ENCODE measurements around the gene RABGAP1L.
"Not testable (repeated sequence)": the region's sequence is repeated elsewhere in the genome, so short reads cannot be mapped to it uniquely, and the experiment has no call there.

The RABGAP1L gene

GRCh38 chr1:174428739-174429138, 269.4 kb downstream of the RABGAP1L start:
- DNase-seq (ENCODE audit: low spot score), result no peak

GRCh38 chr1:174433451-174433850, 274.1 kb downstream of the RABGAP1L start:
- DNase-seq (ENCODE audit: low spot score), result no peak

- no peak for DNase-seq (ENCODE audit: low spot score)
Measured at GRCh38 chr1:174445351-174445750, 286.0 kb downstream of the RABGAP1L start.

DNA sequence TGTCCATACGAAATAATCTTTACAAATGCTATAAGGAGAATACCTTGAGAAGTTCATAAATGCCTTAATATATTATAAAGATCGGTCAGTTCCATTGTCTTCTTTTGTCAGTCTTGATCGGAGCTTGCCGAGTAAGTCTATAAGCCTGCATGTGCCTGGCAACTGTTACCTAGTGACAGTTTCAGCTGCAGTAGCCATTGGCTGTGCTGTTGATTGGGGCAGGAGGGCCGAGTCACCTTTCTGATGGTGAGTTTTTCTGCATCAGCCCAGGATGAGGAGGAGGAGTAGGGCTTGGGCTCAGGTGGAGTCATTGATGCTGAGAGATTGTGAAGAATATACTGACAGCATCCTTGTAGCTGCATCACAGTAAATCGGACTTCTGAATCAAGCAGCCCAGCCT, 286.5 kb downstream of the RABGAP1L start:
- DNase-seq (ENCODE audit: low spot score), result no peak

DNA sequence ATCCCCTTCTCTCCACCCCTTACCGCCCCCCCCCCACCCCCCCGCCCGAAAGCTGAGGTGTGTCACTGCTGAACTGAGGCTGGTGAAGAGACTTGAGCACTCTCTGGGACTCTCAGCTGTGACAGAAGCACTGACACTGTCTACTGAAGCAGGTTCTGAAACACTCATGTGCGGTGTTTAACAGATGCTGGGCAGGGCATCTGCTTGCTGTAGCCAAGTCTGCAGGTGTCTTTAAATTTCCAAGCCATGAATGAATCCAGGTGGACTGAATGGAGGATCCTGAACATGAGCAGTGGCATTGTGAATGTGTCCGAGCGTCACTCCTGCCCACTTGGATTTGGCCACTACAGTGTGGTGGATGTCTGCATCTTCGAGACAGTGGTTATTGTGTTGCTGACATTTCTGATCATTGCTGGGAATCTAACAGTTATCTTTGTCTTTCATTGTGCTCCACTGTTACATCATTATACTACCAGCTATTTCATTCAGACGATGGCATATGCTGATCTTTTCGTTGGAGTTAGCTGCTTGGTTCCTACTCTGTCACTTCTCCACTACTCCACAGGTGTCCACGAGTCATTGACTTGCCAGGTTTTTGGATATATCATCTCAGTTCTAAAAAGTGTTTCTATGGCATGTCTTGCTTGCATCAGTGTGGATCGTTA, 288.7 kb downstream of the RABGAP1L start, which contains the start of gene GPR52:
GPR52 (plus strand) TSS at position 99 of the 665 bp plus-strand sequence; CDS start at position 247, 148 bp downstream.
- no peak for DNase-seq (ENCODE audit: low spot score)

DNA sequence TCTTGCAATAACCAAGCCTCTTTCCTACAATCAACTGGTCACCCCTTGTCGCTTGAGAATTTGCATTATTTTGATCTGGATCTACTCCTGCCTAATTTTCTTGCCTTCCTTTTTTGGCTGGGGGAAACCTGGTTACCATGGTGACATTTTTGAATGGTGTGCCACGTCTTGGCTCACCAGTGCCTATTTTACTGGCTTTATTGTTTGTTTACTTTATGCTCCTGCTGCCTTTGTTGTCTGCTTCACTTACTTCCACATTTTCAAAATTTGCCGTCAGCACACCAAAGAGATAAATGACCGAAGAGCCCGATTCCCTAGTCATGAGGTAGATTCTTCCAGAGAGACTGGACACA, 289.2 kb downstream of the RABGAP1L start:
- DNase-seq (ENCODE audit: low spot score), result no peak

DNA sequence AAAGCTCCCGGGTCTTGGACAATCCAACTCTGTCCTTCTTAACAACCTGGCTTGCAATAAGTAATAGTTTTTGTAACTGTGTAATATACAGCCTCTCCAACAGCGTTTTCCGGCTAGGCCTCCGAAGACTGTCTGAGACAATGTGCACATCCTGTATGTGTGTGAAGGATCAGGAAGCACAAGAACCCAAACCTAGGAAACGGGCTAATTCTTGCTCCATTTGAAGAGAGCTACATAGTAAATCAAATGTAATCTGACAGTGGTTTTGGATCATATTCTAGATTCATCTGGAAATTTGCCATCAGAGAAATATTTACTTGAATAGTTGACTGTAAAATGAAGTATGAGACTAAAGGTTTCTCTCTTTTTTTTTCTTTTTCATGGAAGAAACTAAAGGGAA, 289.7 kb downstream of the RABGAP1L start:
- no peak for DNase-seq (ENCODE audit: low spot score)

DNA sequence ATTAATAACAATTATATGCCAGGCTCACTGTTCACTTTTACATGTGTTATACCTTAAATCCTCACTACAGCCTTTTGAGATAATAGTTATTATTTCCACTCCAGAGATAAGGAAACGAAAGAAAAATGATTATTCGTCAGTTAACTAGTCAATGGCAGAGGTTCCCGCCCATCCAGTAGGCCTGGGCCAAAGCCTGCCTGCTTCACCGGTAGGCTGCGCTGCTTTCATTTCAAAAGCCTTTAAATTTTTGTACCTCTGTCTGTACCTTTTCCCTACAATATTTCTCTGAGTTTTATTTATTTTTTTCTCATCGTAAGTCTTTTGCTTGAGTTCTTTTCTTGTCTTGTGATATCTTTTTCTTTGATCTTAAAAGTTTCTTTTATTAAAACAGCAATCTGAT, 292.1 kb downstream of the RABGAP1L start:
- no peak for DNase-seq (ENCODE audit: low spot score)

DNA sequence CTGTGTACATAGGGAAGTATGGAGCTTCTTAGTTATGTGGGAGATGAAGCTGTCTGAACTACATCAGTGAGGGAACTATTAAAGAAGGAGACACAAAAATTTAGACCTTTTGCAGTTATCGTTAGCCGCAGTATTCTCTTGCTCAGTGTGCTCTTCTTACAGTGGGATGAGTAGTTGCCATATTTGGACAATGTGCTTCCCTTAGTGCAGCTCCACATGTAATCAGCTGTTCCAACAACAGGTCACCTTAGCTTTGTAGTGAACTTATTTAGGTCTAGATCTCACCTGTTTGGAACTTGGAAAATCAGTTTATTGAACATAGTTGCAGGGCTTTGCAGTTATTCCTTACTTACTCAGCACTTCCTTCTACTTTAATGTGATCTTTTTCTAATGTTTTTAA, 306.5 kb downstream of the RABGAP1L start:
- DNase-seq (ENCODE audit: low spot score), result no peak

- no peak for DNase-seq (ENCODE audit: low spot score)
Measured at GRCh38 chr1:174466607-174467006, 307.3 kb downstream of the RABGAP1L start.

- no peak for DNase-seq (ENCODE audit: low spot score)
Measured at GRCh38 chr1:174469052-174469451, 309.7 kb downstream of the RABGAP1L start.

DNA sequence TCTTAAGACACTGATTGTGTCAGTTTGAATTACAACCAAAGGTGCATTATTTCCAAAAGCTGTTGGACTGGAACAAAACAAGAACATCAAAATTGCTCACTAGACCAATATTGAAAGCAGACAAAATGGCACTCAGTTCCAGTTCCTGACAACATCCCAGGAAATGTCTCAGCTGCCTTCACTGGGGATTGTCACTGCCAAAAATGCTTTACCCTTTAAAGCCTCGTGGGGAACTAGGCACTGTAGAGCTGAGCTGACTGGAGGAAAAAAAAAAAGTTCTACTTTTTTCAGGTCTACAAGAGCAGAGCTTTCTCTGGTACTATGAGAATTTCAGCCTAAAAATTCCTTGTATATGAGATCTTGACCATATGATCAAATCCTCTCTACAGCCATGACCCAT, 310.4 kb downstream of the RABGAP1L start:
- DNase-seq (ENCODE audit: low spot score), result no peak

- no peak for DNase-seq (ENCODE audit: low spot score)
Measured at GRCh38 chr1:174479281-174479680, 320.0 kb downstream of the RABGAP1L start.

DNA sequence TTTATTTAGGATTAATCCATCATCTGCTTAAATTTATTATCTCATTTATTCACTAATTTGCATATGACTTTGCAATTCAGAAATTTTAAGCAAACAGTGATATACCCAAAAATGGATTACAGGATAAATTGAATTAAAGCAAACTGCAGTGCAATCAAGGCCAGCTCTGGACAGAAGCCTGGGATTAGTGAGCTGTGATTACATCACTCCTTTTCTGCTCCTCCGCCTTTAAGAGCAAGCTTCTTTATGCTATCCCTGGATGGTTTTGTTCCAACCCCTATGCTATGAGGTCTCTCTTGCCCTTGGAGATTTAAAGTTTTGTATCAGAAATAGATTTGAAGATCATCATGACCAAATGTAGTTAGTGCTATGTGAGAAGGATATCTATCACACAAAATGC, 321.0 kb downstream of the RABGAP1L start:
- DNase-seq (ENCODE audit: low spot score), result peak; percentile 44

DNA sequence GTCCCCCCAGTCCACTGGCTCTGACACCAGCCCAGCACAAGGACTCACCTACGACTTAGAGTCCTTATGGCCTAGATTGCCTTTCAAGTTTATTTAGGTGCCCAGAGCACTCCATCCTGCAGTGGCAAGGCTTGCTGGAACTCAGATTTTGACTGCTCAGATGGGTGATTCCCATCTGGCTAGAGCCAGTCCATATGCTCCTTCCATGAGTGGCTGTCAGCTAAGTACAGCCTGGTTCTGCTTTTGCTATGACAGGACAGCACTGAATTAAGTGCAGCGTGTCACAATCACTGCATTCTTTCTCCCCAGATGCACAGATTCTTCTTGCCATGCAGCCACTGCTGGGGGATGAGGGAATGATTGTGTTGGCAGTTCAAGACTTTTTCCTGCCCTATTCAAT, 332.3 kb downstream of the RABGAP1L start:
- no peak for DNase-seq (ENCODE audit: low spot score)

GRCh38 chr1:174497478-174497877, 338.2 kb downstream of the RABGAP1L start:
- DNase-seq (ENCODE audit: low spot score), result no peak

DNA sequence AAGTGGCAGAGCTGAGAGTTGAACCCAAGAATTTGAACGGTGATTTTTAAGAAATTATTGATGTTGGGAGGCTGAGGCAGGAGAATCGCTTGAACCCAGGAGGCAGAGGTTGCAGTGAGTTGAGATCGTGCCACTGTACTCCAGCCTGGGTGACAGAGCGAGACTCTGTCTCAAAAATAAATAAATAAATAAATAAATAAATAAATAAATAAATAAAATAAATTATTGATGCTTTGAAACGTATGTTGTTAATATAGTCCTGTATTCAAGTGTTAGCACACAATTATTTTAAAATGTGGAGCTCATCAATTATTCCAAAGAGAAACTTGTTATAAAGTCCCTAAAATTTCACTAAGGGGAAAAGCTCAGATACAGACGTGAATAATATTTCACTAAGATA, 357.4 kb downstream of the RABGAP1L start:
- DNase-seq (ENCODE audit: low spot score), result not testable (repeated sequence)

DNA sequence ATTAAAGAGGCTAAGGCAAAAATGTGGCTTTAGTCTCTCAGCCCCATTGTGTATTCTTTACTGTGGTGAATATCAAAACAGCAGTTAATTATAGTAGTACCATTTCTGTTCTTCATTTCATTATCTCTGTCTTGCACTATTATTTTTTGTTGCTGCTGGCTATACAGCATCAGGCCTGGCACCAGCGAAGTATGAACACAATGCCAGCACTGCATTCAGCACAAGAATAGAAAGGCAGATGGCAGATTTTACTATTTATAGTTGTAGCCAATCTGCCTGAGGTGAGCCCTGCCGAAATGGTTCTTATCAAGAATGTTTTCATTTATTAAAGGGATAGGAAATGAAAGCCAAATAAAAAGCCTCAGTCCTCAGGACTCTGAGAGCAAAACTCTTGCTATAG, 360.5 kb downstream of the RABGAP1L start:
- DNase-seq (ENCODE audit: low spot score), result no peak

DNA sequence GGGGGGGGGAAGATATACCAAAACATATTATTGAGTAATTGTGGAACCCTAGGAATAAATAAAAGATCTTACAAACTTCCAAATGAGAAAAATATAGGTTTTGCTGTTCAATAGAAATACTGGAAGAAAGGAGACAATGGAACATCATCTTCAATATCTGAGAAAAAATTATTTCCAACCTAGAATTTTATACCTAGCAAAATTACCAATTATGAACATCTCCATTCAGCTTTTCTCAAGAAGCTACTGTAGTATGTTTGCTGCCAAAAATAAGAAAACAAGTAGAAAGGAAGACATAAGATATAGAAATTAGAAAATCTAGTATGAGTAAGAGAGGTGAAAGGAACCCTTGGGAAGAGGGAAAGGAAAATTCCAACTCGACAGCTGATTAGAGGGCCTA, 372.4 kb downstream of the RABGAP1L start:
- DNase-seq (ENCODE audit: low spot score), result no peak

DNA sequence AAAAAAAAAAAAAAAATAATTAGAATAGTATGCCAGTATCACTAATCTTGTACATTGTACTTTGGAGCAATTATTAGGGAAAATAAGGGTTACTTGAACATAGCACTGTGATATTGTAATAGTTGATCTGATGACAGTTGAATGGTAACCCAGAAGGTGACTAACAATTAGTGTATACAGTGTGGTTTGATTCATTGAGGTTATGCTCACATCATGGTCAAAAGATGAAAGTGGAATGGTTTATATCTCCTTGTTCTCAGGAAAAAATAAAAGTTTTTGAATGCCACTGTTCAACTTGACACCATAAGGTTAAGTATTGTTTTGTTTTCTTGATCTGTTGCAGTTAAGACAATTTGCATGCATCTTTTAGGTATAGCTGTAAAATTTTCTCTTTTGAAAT, 375.5 kb downstream of the RABGAP1L start:
- no peak for DNase-seq (ENCODE audit: low spot score)

GRCh38 chr1:174535207-174535606, 375.9 kb downstream of the RABGAP1L start:
- no peak for DNase-seq (ENCODE audit: low spot score)

GRCh38 chr1:174543421-174543820, 384.1 kb downstream of the RABGAP1L start:
- DNase-seq (ENCODE audit: low spot score), result not testable (repeated sequence)

DNA sequence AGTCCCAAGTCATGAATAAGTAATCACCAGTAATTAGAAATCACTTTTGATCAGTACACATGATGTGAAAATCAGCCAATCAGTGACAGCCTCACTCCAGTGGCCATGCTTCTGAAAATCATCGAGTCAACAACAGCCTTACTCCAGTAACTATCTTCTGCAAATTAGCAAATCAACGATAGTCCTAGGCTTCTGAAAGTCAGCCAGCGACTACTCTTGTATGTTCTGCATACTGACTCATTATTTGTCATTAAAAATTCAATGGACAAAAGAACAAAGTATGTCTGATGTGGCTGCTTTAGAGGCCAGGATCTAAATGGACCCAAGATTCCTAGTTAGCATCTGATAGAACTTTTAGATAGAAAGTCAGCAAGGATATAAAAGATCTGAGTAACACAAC, 391.0 kb downstream of the RABGAP1L start:
- no peak for DNase-seq (ENCODE audit: low spot score)

DNA sequence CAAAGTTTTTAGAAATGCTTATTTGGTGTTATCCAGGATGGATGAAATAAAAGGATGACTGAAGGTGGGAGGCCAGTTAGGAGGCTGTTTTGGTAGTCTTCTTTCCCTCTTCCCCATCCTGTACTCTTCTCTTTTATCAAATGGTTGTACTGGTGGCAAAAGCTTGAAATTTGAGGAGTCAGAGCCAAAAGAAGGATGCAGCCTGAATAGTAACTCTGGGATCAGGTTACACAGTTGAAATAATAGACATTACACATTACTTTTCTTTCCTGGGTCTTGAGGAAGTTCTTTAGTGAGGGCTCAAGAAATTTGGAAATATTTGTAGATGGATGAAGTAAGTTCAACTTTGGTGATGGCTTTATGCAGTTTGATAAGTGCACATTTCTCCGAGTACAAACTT, 397.1 kb downstream of the RABGAP1L start:
- no peak for DNase-seq (ENCODE audit: low spot score)
